ENCODE results near the gene MAD2L1. TPM values are rescaled to one million over a fixed set of nuclear protein-coding genes. Genes with fewer than 3 reads are reported as not detected.

MAD2L1 gene
- 9.1 and 22.9 TPM in 2 replicates for total RNA-seq

GRCh38 chr4:120066517-120067340, at the start of gene MAD2L1:
TSS of gene MAD2L1 (minus strand) at chr4:120066848. CDS start at chr4:120066734, 114 bp downstream.

All from vein endothelial cell (primary cell).